IPS-18a (cell line): ENCODE results near the gene LMF2.

ENCODE experiments used
- H3K27ac ChIP-seq: one replicate; pipeline ENCODE4 v1.5.1; 2013; ENCODE audit warnings: low read length
- H3K27me3 ChIP-seq: one replicate; pipeline ENCODE4 v1.6.1; 2013; ENCODE audit warnings: mild to moderate bottlenecking, low read length; ENCODE audit not compliant: control insufficient read depth, insufficient read depth
- H3K36me3 ChIP-seq: one replicate; pipeline ENCODE4 v1.6.1; 2013; ENCODE audit warnings: low read depth, low read length; ENCODE audit not compliant: control insufficient read depth
- H3K4me1 ChIP-seq: one replicate; pipeline ENCODE4 v1.6.1; 2013; ENCODE audit warnings: low read depth, low read length; ENCODE audit not compliant: control insufficient read depth
- H3K4me3 ChIP-seq: one replicate; pipeline ENCODE4 v1.5.1; 2013; ENCODE audit warnings: low read length
- H3K9ac ChIP-seq: one replicate; pipeline ENCODE4 v1.6.1; 2013; ENCODE audit warnings: mild to moderate bottlenecking, low read length, moderate library complexity
- H3K9me3 ChIP-seq: one replicate; pipeline ENCODE4 v1.6.1; 2013; ENCODE audit warnings: low read depth, low read length; ENCODE audit not compliant: control insufficient read depth

LMF2 gene

GRCh38 chr22:50489363-50490243 lies 17.9 kb downstream of the LMF2 start:
- Histone ChIP-seq H3K9ac (no peak overlapping the region), H3K27ac (no peak overlapping the region), H3K9me3 (no peaks in the 10 kb centered on the region), H3K36me3 (no peaks in the 10 kb centered on the region), H3K4me1 (no peaks in the 10 kb centered on the region), H3K27me3 (no peaks in the 10 kb centered on the region), H3K4me3 (no peak overlapping the region)

- no peaks in the 10 kb centered on the region for H3K27me3 ChIP-seq
- no peaks in the 10 kb centered on the region for H3K4me1 ChIP-seq
- no peaks in the 10 kb centered on the region for H3K9me3 ChIP-seq
- H3K9ac ChIP-seq: no peak overlapping the region
- no peak overlapping the region for H3K27ac ChIP-seq
- no peak overlapping the region for H3K4me3 ChIP-seq
- no peaks in the 10 kb centered on the region for H3K36me3 ChIP-seq
Measured at GRCh38 chr22:50488886-50489285, 18.6 kb downstream of the LMF2 start.

GRCh38 chr22:50488006-50488677 lies 19.4 kb downstream of the LMF2 start:
- H3K4me1 ChIP-seq: no peaks in the 10 kb centered on the region
- H3K4me3 ChIP-seq: no peak overlapping the region
- no peaks in the 10 kb centered on the region for H3K36me3 ChIP-seq
- no peak overlapping the region for H3K27ac ChIP-seq
- H3K9me3 ChIP-seq: no peaks in the 10 kb centered on the region
- H3K27me3 ChIP-seq: no peaks in the 10 kb centered on the region
- H3K9ac ChIP-seq: no peak overlapping the region

- Histone ChIP-seq H3K9ac (no peak overlapping the region), H3K4me3 (no peak overlapping the region), H3K9me3 (no peaks in the 10 kb centered on the region), H3K27ac (no peak overlapping the region), H3K36me3 (no peaks in the 10 kb centered on the region), H3K27me3 (no peaks in the 10 kb centered on the region), H3K4me1 (no peaks in the 10 kb centered on the region)
Measured at GRCh38 chr22:50487290-50488005, 20.1 kb downstream of the LMF2 start.

- Histone ChIP-seq H3K27ac (no peak within 1 kb of the TSS), H3K27me3 (no peaks in the 10 kb centered on the region), H3K9ac (no peak within 1 kb of the TSS), H3K4me3 (no peak within 1 kb of the TSS), H3K36me3 (no peaks in the 10 kb centered on the region), H3K9me3 (no peaks in the 10 kb centered on the region), H3K4me1 (no peaks in the 10 kb centered on the region)
Measured at GRCh38 chr22:50486561-50487289, 20.8 kb downstream of the LMF2 start, which contains the start of gene MIOX. Gene MIOX, plus strand, starts transcription at chr22:50486859. Its CDS starts 39 bp downstream, at chr22:50486898.

- Histone ChIP-seq H3K9ac (no peak overlapping the region), H3K27me3 (peaks cover 8% of the 10 kb centered on the region), H3K27ac (no peak overlapping the region), H3K4me3 (no peak overlapping the region), H3K36me3 (no peaks in the 10 kb centered on the region), H3K4me1 (no peaks in the 10 kb centered on the region), H3K9me3 (no peaks in the 10 kb centered on the region)
Measured at GRCh38 chr22:50485221-50486131, 22.0 kb downstream of the LMF2 start.

GRCh38 chr22:50483977-50484853 lies 23.3 kb downstream of the LMF2 start:
- Histone ChIP-seq H3K4me1 (no peaks in the 10 kb centered on the region), H3K4me3 (no peak overlapping the region), H3K9me3 (no peaks in the 10 kb centered on the region), H3K9ac (no peak overlapping the region), H3K27ac (no peak overlapping the region), H3K27me3 (peaks cover 20% of the 10 kb centered on the region), H3K36me3 (no peaks in the 10 kb centered on the region)

GRCh38 chr22:50483556-50483955 lies 23.9 kb downstream of the LMF2 start:
- no peak overlapping the region for H3K9ac ChIP-seq
- H3K4me1 ChIP-seq: no peaks in the 10 kb centered on the region
- peaks cover 21% of the 10 kb centered on the region for H3K27me3 ChIP-seq
- H3K4me3 ChIP-seq: no peak overlapping the region
- no peaks in the 10 kb centered on the region for H3K9me3 ChIP-seq
- no peak overlapping the region for H3K27ac ChIP-seq
- no peaks in the 10 kb centered on the region for H3K36me3 ChIP-seq

GRCh38 chr22:50483106-50483505 lies 24.4 kb downstream of the LMF2 start:
- H3K4me1 ChIP-seq: no peaks in the 10 kb centered on the region
- H3K27me3 ChIP-seq: peaks cover 21% of the 10 kb centered on the region
- no peaks in the 10 kb centered on the region for H3K36me3 ChIP-seq
- no peak overlapping the region for H3K4me3 ChIP-seq
- no peak overlapping the region for H3K27ac ChIP-seq
- H3K9ac ChIP-seq: no peak overlapping the region
- H3K9me3 ChIP-seq: no peaks in the 10 kb centered on the region
